ENCODE results near the gene MST1. TPM values are rescaled to one million over a fixed set of nuclear protein-coding genes. Genes with fewer than 3 reads are reported as not detected.

The MST1 gene
- 838 TPM for total RNA-seq

DNA sequence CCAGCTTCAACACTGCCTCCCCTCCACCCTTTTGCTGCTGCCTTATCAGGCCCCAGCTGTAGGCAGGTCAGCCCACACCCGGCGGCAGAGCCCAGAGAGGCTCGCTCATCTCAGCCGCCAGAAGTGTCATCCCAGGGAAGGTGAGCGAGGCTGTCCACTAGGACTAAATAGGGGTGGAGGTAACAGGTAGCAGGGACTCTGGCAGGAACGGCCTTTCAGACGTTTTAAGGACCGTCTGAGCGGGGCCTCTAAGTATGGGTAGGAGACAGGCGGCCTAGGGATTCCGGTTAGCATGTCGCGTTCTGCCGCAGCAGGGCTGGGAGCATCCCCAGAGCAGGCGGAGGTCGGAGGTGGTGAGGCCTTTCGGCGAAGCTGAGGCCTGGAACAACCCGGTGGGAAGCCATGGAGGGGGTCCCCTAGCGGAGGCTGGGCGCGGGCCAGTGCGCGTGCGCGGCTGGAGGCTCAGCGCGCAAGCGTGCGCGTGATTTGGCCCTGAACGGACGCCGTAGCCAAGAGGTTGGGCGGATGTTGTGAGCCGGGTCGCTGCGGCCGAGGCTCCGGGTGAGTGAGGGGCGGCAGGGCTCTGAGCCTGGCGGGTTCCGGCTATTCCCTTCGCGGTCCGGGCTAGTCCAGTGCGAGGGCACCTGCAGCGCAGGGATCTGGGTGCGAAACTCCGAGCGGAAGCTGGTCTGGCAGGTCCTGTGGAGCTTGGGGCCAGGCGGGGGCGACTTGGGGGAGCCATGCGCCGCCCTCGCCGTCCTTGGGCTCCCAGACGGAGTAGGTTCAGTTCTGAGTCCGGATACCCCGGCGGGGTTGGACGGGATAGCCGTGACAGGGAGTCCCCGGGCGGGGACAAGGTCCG lies at the start of gene MST1, which contains the start of gene RNF123:
MST1 (minus strand) TSS at position 429 of the 862 bp plus-strand sequence. CDS start 783 bp downstream, outside the sequence.
RNF123 (plus strand) TSS at position 512 of the 862 bp plus-strand sequence. CDS start 1,609 bp downstream, outside the sequence.
- DNase-seq (ENCODE audit: low spot score) (peak; percentile 91), ATAC-seq (peak; percentile 67)

DNA sequence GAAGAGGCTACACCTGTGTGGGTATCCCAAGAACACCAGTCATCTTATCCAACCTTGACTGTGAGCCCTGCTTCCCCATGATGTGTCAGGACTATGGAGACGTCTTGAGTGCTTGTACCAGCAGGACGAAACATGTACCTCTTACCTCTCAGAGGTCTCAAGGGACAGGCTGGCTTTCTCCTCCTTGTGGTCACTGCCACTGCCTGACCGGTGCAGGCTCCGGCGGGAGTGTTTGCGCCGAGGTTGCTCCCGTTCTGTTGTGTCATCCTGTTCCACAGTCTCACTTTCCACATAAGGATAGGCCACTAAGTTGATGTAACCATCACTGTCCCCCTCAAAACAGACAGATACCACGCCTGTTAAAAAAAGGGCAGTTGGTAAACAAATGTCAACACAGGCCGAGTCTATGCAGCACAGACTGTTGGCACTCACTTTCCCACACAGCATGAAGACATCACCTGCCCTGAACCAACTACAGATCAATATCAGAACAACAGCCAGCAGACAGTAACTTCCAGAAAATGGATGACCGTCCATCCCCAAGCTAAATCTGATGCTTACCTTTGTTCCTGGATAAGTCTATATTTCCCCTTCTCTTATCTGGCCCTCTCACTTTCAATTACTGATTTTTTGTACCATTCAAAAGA lies 48.9 kb upstream of the MST1 start:
- ATAC-seq (peak; percentile 92), DNase-seq (ENCODE audit: low spot score) (peak; percentile 45)

DNA sequence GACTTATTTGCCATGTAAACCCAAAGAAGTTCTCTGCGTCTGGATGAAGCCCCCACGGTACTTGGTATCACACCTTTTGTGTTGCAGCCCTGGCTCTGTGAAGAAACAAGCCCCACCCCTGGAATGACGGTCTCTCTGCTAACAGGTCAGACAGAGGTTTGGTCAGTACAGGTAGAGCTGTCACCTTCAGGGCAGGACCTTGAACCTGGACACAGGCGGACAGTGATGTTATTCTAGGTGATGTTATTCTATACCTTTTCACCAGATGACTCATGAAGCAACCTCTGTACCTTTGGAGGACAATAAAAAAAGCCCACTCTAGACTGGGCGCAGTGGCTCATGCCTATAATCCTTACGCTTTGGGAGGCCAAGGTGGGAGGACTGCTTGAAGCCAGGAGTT lies 45.5 kb upstream of the MST1 start:
- no peak for ATAC-seq
- DNase-seq (ENCODE audit: low spot score) = peak; percentile 16

DNA sequence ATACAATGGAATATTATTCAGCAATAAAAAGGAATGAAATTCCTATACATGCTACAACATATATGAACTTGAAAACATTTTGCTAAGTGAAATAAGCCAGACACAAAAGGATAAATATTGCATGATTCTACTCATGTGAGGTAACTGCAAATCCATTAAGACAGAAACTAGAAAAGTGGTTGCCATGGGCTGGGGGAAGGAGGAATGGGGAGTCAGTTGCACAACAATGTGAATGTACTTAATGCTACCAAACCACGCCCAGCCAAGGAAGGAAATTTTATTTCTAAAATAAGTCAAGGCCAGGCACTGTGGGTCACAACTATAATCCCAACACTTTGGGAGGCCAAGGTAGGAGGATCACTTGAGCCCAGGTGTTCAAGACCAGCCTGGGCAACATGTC lies 44.3 kb upstream of the MST1 start:
- ATAC-seq (no peak), DNase-seq (ENCODE audit: low spot score) (peak; percentile 1)

DNA sequence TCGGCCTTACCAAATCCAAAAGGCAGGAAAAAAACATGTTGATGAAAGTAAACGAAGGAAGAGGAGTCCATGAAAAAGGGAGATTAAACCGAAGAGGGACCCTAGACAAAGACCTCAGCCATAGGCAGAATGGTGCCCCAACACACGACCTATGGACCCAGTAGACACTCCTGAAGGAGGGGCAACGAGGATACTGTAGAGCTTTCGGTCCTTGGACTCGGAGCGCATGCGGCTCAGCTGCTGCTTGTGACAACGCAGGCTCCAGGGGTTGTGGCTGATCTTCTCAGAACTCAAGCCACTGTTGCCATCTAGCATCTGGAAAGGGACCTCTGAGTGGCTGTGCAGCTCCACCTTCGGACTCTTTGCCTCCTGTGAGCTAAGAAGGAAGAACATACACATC lies 43.3 kb upstream of the MST1 start:
- DNase-seq (ENCODE audit: low spot score) (peak; percentile 37), ATAC-seq (no peak)

DNA sequence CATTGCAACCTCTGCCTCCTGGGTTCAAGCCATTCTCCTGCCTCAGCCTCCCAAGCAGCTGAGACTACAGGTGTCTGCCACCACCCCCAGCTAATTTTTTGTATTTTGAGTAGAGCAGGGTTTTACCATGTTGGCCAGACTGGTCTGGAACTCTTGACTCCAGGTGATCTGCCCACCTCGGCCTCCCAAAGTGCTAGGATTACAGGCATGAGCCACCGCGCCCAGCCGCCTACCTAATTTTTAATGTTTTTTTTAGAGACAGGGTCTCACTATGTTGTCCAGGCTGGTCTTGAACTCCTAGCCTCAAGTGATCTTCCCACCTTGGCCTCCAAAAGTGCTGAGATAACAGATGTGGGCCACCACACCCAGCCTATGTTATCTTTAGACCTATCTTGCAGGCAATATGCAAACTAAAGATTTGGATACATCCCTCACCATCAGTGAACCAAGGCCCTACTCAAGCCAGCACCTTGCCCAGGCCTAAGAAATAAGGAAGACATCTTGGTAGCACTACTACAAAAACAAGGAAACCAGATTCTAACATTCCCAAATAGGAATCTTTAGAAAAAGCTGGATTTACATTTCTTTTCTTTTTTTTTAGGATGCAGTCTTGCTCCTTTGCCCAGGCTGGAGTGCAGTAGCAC lies 40.8 kb upstream of the MST1 start:
- ATAC-seq (no peak), DNase-seq (ENCODE audit: low spot score) (peak; percentile 18)

DNA sequence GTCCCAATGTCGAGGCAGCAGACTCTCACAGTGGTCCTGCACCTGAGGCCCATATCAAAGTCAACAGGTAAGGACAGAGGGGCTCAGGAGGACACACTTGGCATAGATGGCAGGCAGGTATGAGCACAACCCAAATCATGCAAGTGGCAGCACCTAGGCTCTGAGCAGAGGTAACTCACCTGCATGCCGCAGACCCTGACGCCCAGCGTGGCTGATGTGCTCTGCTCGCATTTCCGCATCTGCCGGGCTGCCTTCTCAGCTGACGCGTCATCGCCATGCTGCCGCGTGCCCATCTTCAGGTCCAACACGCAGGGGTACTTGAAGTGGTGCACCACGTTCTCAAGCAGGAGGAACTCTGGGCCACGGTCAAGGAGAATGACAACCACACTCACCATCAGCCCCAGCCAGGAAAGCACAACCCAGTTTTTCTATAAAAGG lies 38.7 kb upstream of the MST1 start:
- no peak for ATAC-seq
- DNase-seq (ENCODE audit: low spot score) = no peak

DNA sequence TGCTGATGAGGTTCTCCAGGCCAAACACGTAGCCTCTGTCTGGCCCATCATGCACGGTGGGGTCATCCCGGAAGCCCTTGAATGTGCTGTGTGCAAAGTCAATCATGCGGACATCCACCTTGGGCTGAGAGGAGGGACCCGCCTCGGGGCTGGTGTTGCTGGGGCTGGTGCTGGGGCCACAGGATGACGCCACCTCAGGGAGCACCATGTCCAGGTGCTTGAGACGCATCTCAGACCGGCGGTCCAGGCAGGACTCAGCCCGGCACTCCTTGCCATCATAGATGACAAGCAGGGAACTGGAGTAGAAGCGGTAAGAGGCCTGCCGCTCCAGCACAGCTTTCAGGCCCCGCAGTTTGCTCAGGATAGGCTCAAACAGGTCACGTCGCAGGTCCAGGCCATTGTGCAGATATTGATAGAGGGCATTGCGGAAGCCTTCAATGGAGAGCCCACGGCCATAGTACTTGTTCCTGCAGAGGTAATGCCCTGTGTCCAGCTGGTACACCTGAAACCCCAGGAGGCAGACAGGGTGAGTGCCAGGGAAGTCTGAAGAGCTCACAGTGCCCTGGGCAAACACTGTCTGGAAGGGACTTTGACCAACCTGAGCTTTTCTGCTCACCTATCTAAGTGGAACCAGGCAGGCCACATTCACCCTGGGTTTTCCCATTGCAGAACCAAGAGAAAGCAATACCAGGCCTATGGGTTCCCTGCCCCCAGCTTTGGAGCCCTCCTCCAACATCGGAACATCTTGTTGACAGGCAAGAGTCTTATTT lies 38.1 kb upstream of the MST1 start:
- ATAC-seq (peak; percentile 50), DNase-seq (ENCODE audit: low spot score) (peak; percentile 66)

DNA sequence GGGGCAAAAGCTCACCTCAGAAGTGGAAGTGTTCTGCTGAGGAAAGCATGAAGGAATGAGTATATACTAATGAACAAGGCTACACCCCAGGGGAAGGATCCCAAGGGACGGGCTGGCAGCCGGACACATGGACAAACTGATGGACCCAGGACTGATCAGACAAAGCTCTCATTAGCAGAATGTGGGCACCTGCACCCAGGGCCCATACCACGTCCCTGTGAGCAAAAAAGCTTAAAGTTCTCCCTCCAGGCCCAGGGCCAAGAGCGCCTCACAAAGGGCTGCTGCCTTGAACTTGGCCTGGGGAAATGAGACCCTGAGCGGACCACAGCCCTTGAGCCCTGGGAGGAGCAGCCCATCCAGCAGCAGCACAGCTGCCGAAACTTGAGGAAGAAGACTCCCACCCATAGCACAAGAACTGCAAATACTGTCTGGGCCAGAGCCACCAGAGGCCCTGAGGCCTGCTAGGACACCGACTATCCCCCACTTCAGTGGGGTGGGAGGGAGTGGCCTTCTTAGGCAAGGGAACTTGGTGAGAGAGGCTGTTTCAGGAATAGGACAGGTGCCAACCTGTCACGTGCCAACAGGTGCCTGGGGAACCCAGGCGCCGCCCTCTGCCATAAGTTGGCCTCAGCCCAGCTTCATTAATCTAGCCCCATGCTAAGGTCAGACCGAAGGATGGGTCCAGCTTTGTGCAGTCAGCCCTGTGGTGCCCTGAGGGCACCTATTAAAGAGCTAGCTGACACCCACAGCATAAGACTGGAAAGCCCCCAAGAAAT lies 36.8 kb upstream of the MST1 start:
- DNase-seq (ENCODE audit: low spot score) (peak; percentile 48), ATAC-seq (no peak)

DNA sequence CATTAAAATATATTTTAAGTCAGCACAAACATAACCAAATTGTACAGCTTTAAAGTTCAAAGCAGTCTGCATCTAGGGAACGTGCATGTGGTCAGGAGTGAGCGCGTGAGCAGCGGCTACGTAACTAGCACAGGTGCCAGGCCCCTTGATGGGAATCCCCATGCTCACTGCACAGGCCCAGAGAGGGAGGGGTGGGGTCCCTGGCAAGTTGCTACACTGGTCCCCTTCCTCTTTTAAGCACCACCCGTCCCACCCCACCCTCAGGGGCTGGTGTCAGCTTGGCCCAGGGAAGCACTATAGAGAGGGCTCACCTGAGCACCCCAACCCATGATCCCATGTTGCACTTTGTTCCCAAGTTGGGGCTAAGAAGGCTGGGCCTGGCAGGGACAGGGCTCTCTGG lies 35.3 kb upstream of the MST1 start:
- ATAC-seq = no peak
- peak; percentile 57 for DNase-seq (ENCODE audit: low spot score)

DNA sequence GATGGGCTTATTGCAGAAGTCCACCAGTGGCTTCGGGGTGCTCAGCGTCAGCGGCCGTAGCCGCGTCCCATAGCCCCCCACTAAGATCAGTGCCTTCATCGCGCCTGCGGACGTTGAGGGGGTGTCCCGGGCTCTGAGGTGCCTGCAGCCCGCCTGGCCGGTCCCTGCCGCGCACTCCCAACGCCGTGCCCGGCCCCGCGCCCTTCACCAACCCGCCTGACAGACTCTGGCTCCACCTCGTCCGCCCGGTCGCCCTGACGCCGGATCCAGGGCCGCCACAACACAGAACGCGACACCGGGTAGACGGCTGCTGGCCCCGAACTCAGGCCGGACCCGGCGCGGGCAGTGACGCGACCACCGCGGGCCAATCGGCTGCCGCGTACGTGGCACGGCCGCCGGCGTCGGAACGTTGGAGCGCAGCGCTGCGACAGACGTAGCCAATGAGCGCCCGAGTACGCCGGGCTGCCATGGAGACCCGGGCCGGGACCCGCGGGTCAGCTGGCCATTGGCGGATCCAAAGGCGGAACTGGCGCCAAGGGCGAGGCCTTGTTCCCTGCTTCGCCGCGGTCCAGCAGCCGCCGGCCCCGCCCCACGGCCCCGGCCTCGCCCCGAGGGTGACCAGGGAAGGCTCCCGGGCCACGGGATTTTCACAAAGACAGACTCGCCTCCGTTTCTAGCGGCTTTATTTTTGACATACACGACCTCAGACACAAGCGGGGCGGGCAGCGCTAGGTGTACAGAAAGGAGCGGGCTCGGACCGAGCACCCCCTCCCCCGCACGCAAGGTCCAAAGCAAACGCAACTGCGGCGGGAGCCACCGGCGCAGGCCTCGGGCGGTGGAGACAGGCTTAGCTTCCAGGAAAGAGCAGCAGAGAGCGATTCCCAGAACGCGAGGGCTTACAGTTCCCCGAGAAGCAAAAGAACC lies 34.6 kb upstream of the MST1 start, which contains the start of gene GMPPB:
GMPPB (minus strand) TSS at position 324 of the 924 bp plus-strand sequence; CDS start at position 99, 225 bp downstream.
- DNase-seq (ENCODE audit: low spot score) (peak; percentile 98), ATAC-seq (peak; percentile 76)

DNA sequence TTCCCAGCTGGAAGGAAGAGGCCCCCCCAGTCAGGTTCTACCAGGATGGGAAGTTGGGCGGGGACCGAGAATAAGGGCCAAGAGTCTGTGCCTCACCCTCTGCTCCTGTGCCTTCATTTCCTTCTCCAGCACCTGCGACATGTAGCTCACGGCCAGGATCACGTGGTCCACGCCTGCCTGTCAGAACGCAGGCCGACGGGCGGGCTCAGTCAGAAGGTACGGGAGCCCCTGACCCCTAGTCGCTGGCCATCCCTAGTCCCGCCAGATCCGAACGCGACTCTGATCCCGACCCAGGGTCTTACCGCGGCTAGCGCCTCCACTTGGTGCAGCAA lies 34.0 kb upstream of the MST1 start:
- ATAC-seq = peak; percentile 30

DNA sequence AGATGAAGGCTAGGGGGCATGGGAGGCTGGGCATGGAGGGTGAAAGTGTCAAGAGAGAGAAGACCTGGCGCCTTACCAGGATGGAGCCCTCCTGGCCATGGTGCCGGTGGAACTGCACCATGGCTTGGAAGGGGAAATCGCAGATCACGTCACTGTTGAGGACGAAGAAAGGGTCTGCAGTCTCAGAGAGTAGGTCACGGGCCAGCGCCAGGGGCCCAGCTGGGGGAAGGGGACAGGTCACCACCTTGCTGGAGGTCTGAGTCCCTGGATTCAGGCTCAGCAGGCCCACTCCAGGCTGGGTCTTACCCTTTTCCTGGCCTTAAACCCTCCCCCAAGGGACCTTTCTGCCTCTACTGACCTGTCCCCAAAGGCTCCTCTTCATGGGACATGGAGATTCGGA lies 33.6 kb upstream of the MST1 start:
- no peak for DNase-seq (ENCODE audit: low spot score)

More for the DNA sequence above, 34.0 kb upstream of the MST1 start:
- peak; percentile 76 for DNase-seq (ENCODE audit: low spot score)

DNA sequence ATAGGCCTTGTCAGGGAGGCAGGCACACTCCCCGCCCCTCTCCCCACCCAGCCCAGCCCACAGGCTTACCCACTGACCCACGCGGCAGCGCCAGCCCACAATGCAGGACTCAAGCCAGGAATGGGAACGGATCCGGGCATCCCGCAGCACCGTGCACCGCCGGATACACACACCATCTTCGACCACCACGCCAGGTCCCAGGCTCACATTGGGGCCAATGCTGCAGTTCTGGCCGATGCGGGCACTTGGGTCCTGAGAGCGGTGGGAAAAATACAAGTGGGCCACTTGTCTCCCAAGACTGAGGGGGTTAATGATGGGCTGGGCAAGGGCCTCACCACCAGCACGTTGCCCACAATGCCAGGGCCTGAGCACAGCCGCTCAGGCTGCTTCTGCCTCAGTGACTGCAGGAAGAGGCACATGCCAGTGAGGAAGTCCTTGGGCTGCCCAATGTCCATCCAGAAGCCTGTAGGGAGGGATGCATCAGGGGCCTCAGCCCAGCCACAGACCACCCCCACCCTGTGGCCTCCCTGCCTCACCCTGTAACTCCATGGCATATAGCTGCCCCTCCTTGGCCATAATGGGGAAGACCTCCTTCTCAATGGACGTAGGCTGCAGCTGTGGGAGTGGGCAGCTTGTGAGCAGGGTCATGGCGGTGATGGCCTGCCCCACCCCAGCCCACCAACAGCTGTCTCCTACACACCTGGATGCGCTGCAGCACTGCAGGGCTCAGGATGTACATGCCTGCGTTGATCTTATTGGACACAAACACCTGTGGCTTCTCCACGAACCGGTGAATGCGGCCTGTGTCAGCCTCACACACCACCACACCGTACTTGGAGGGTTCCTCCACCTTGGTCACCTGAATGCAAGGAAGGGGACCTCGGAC lies 32.9 kb upstream of the MST1 start:
- DNase-seq (ENCODE audit: low spot score) (peak; percentile 52), ATAC-seq (no peak)

More for the DNA sequence above, 33.6 kb upstream of the MST1 start:
- no peak for ATAC-seq

DNA sequence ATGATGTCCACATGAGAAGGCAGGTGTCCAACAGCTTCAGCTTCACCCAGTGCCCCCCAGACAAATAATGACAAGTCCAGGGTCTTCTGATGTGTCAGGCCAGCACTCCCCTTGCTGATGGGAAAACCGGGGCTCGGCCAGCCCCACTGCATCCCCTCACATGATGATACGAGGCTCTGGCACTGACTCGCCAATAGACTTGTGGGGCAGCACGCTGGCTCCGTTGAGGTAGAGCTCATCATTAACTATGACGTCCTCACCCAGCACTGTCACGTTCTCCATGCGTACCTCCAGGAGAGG lies 32.3 kb upstream of the MST1 start:
- ATAC-seq (no peak), DNase-seq (ENCODE audit: low spot score) (peak; percentile 46)

DNA sequence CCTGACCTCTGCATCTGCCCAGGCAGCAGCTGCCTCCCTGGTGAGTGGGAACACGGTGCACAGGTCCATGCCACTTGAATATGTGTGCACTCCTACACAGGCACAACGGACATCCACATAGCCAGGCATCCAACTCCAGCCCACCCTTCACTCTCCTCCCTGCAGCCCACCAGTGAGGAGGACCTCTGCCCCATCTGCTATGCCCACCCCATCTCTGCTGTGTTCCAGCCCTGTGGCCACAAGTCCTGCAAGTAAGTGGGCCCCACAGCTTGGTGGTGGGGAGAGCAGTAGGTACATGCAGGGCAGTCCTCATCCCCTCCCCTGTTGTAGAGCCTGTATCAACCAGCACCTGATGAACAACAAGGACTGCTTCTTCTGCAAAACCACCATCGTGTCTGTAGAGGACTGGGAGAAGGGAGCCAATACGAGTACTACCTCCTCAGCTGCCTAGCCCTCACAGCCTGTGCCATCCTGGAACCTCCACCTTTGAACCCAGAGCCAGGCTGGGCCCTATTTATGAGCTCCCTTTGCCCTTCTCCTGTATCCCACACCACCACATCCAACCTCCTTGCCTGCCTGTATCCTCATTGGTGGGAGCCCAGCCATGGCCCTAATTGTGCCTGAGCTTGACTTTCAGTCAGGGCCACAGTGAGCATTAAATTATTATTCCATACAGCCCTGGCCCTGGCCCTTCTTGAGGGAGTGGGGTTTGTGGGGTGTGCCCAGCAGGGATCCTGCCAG lies 31.8 kb upstream of the MST1 start:
- DNase-seq (ENCODE audit: low spot score) (peak; percentile 46), ATAC-seq (no peak)

DNA sequence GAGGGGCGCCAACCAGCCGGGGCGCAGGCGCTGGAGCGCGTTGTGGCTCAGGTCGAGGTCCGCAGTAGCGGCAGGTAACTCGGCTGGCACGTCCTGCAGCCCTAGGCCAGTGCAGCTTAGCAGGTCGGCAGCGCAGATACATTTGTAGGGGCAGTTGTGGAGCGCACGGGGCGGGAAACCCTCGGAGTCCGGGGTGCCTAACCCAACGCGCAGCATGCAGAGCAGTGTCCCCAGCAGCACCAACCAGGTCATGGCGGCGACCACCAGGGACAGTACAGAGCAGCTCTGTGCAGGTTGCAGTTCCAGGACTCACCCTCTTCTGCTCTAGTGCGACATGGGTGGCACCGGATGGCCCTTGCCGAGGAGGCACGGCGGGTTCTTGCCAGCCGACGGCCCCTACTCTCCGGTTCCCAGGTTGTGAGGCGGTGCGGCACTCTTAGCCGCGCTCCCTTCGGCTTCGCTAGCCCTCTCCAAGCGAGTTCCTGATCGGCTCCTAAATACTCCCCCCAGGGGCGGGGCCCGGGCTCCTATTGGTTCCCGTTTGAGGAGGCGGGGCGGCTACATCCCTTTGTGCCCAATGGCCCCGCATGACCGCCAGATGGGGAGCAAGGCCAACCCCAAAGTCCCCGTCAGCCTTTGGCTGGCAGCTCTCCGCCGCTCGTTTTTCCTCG lies 30.1 kb upstream of the MST1 start, which contains the start of gene AMIGO3:
AMIGO3 (minus strand) TSS at position 471 of the 671 bp plus-strand sequence; CDS start at position 252, 219 bp downstream.
- peak; percentile 61 for ATAC-seq
- peak; percentile 92 for DNase-seq (ENCODE audit: low spot score)
